ENCODE results near the gene OPN1MW2.
"Not testable (repeated sequence)": the region's sequence is repeated elsewhere in the genome, so short reads cannot be mapped to it uniquely, and the experiment has no call there.

DNA sequence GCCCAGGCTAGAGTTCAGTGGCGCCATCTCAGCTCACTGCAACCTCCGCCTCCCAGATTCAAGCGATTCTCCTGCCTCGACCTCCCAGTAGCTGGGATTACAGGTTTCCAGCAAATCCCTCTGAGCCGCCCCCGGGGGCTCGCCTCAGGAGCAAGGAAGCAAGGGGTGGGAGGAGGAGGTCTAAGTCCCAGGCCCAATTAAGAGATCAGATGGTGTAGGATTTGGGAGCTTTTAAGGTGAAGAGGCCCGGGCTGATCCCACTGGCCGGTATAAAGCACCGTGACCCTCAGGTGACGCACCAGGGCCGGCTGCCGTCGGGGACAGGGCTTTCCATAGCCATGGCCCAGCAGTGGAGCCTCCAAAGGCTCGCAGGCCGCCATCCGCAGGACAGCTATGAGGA, 37.7 kb downstream of the OPN1MW2 start, which contains the start of gene OPN1MW3:
- TF ChIP-seq, protein P1, sequence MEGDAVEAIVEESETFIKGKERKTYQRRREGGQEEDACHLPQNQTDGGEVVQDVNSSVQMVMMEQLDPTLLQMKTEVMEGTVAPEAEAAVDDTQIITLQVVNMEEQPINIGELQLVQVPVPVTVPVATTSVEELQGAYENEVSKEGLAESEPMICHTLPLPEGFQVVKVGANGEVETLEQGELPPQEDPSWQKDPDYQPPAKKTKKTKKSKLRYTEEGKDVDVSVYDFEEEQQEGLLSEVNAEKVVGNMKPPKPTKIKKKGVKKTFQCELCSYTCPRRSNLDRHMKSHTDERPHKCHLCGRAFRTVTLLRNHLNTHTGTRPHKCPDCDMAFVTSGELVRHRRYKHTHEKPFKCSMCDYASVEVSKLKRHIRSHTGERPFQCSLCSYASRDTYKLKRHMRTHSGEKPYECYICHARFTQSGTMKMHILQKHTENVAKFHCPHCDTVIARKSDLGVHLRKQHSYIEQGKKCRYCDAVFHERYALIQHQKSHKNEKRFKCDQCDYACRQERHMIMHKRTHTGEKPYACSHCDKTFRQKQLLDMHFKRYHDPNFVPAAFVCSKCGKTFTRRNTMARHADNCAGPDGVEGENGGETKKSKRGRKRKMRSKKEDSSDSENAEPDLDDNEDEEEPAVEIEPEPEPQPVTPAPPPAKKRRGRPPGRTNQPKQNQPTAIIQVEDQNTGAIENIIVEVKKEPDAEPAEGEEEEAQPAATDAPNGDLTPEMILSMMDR (IDR thresholded peaks at IDR 0.05; ENCODE audit: low read depth, low read length, poor library complexity, severe bottlenecking), result not testable (repeated sequence)
- TF ChIP-seq EZH2phosphoT487 (IDR thresholded peaks at IDR 0.05; ENCODE audit: borderline replicate concordance, low read length), result not testable (repeated sequence)

Data from DOHH2 (cell line).